GM21381 (cell line): ENCODE data around the gene CBARP.

Experiments
- ATAC-seq: cut with Tn5 transposase; IDR thresholded peaks from one replicate; pipeline ENCODE4 v1.9.1; 2021; ENCODE audit warnings: mild to moderate bottlenecking, moderate library complexity; ENCODE audit not compliant: unreplicated experiment

The CBARP gene

DNA sequence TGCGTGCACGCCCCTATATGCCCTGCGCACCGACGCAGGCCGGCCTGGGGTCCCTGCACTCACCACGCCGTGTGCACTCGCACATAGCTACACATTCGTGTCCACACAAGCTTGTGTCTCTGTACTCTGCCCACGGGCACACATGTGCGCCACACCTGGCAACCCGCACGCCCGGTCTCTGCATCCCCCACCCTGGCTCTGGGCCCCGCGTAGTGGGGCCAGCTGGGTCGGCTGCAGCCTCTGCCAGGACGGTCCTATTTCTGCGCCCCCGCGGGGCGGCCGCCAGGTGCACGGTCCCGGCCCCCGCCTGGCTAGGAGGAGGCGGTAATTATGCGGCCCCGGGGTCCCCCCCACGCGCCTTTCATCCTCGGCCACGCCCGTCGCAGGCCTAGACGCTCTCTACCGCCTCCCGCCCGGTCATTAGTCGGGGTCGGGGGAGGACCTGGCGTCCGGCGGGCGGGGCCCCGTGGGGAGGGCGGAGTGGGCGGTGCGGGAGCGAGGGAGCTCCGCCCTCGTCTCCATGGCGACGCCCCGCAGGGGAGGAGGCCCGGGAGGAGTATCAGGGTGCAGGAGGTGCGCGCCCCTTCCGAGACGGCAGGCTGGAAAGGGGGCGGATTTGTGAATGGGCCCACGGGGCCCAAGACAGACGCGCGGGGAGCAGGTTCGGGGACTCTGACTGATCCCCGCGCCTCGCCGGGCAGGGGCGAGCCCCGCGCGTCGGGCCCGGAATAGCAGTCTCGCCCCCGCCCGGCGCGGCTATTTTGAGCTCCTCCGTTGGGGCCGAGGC is 28.5 kb upstream of the CBARP start:
- peak; percentile 31 for ATAC-seq

DNA sequence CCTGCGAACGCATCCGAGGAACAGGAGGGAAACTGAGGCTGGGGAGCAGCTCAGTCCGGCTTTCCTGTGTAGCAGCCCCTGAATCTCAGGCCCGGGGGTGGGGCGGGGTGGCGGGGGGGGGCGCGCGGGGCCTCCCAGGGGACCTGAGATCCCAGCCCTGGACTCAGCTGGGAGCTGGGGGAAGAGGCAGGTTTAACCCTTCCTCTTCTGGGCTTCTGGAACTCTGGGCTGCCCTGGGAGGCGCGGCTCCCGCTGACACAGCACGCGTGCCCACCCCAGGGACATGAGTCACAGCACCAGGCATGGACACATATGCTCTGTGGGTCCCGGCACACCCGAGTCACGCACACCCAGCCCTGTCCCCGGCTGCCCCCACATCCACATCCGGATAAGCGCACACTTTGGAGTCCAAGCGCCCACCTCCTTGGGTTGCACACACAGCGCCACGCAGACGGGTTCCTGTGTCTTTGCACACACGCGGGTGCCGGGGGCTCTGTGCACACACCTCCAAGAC is 27.9 kb upstream of the CBARP start:
- ATAC-seq, result no peak

GRCh38 chr19:1264801-1265614 is 27.2 kb upstream of the CBARP start:
- no peak for ATAC-seq

- ATAC-seq, result no peak
Measured at GRCh38 chr19:1263188-1263587, 25.4 kb upstream of the CBARP start.

GRCh38 chr19:1262623-1263123 is 24.9 kb upstream of the CBARP start:
- no peak for ATAC-seq

GRCh38 chr19:1261798-1262622 is 24.2 kb upstream of the CBARP start:
- ATAC-seq, result no peak

DNA sequence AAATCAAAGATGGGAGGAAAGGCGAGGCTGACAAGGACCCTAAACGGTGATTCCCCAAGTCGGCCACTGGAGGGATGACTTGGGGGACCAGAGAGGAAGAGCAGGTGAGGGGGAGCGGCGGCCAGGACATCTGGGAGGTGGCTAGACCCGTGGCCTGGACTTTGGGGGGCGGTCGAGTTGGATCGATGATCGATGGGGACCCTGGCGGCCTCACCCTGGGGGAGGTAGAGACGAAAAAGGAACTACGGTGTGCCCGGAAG is 23.7 kb upstream of the CBARP start:
- ATAC-seq, result no peak

GRCh38 chr19:1260749-1261537 is 23.1 kb upstream of the CBARP start:
- ATAC-seq, result peak; percentile 51

GRCh38 chr19:1259876-1260748 is 22.3 kb upstream of the CBARP start:
- peak; percentile 1 for ATAC-seq

GRCh38 chr19:1259206-1259875 is 21.5 kb upstream of the CBARP start:
- ATAC-seq, result peak; percentile 35

- no peak for ATAC-seq
Measured at GRCh38 chr19:1258707-1259205, 21.0 kb upstream of the CBARP start.

GRCh38 chr19:1258163-1258492 is 20.3 kb upstream of the CBARP start:
- no peak for ATAC-seq

DNA sequence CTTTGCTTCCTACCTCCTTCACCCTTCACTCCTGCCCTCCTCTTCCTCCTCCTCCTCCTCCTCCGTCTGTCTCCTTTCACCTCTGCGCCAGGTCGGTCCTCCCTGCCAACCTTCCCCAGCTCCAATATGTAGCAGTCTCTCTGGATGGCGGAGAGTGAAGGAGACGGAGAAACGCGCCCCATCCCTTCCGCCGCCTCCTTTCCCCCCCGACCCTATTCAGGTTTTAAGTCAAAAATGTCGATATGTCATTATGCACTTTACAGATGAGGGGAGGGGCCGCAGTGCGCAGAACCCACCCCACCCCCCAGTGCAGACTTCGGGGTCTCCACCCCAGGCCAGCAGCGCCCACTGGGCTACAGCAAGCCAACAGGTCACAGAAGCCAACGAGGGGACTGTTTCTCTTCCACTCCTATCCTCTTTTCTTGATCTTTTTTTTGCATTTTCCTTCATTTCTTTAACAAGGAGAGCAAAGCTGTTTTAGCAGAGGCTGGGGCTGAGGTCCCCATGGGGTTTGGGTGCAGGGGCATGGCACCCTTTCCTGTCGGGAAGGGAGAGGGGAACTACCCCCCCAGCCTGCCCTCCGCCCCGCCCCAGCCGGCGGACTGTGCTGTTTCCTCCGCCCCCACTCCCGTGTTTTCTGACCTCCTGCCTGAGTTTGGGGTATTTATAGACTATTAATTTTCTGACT is 19.8 kb upstream of the CBARP start:
- no peak for ATAC-seq

DNA sequence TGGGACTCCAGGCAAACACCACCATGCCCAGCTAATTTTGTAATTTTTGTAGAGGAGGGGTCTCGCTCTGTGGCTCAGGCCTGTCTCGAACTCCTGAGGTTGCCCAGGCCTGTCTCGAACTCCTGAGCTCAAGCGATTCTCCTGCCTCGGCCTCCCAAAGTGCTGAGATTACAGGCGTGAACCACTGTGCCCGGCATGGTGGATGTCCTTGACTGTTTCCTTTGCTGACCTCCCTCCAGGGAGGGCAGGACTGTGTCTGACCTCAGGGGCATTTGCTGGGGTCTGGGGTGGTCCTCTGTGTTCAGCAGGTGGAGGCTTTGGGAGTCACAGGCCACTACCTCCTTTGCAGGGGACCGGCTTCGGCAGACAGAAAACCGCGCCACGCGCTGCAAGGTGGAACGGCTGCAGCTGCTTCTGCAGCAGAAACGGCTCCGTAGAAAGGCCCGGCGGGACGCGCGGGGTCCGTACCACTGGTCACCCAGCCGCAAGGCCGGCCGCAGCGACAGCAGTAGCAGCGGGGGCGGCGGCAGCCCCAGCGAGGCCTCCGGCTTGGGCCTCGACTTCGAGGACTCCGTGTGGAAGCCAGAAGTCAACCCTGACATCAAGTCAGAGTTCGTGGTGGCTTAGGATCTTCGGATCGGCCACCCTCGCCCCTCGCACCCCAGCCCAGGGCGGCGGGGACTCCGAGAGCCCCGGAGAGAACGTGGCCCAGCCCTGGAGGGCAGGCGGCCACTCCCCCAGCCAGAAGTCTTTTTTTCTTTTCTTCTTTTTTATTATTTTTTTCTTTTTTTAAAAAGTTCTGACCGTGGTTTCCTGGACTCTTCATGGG is 19.1 kb upstream of the CBARP start:
- no peak for ATAC-seq

DNA sequence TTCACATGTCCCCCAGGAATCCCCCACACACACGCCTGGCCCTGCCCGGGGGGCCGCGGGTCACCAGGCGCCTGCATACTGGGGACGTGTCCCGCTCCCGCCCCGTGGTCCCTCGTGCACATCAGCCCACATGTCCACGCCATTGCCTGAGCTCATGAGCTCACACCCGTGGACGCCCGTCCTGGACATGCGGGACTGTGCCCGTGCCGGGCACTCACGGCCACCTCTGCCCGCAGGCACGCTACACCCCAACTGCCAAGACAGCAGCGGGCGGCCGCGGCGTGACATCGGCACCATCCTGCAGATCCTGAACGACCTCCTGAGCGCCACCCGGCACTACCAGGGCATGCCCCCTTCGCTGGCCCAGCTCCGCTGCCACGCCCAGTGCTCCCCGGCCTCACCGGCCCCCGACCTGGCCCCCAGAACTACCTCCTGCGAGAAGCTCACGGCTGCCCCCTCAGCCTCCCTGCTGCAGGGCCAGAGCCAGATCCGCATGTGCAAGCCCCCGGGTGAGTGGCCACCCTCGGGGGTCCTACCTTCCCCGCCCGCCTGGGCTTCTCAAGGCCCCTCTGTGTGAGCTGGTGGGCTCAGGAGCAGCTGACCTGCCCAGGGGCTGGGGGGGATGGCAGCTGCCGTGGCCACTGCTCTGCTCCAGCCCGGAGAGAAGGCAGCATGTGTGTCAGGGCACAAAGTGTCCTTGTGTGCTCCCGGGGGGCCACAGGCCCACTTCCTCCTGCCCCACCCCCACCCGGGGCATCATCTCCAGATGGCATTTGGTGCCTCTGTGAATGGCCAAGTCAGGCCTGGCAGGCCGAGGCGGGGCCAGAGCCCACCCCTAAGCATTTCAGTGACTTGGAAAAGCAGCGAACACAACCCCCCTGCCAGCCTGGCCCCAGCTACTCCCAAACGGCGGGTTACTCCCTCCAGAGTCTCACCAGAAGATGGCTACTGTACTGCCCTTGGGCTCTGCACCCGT is 17.7 kb upstream of the CBARP start:
- ATAC-seq, result no peak

DNA sequence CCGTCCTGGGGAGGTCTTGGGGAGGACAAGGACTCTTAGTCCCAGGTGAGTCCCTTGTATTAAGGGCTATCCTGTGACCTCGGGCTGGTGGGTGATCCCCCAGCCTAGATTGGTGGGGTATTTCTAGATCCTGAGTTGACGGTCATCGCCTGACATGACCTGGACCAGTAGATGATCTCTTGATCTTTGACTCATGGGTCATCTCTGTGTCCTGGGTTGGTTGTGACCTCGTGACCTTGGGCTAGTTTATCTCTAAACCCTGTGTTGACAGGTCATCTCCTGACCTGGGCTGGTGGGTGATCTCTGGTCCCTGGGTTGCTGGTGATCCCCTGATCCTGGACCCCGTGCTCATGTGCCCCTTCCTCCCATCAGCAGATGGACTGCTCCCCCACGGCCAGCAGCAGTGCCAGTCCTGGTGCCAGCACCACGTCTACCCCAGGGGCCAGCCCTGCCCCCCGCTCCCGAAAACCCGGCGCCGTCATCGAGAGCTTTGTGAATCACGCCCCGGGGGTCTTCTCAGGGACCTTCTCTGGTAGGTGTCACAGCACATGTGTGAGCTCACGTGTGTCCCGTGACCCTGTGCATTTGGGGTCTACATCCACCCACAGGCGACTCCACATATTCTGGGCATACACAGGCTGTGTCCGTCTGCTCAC is 16.9 kb upstream of the CBARP start:
- ATAC-seq, result no peak
